SK-N-SH (cell line): ENCODE results near the gene TMA7.

Experiments
- EP300 ChIP-seq, 2 experiments: IDR thresholded peaks; 2 replicates each; pipeline versions ENCODE4 v1.4.0 to v1.6.1; 2012; ENCODE audit warnings: borderline replicate concordance in 1 of 2, low read depth in 1 of 2, low read length in 1 of 2
- FOXM1 ChIP-seq: IDR thresholded peaks from 2 replicates; pipeline ENCODE4 v1.4.0; 2012; ENCODE audit warnings: low read depth, mild to moderate bottlenecking
- NFIC ChIP-seq: IDR thresholded peaks from 2 replicates; pipeline ENCODE4 v1.4.0; 2012; ENCODE audit warnings: borderline replicate concordance
- YY1 ChIP-seq: IDR thresholded peaks from 2 replicates; pipeline ENCODE4 v1.4.0; 2012; ENCODE audit warnings: low read depth, mild to moderate bottlenecking
- TF ChIP-seq, protein P1 (sequence below): fragments of 200-600 bp; sonication (generic); IDR thresholded peaks from 2 replicates; pipeline ENCODE4 v1.6.1; 2017; ENCODE audit warnings: antibody characterized with exemption, mild to moderate bottlenecking, moderate library complexity

DNA sequence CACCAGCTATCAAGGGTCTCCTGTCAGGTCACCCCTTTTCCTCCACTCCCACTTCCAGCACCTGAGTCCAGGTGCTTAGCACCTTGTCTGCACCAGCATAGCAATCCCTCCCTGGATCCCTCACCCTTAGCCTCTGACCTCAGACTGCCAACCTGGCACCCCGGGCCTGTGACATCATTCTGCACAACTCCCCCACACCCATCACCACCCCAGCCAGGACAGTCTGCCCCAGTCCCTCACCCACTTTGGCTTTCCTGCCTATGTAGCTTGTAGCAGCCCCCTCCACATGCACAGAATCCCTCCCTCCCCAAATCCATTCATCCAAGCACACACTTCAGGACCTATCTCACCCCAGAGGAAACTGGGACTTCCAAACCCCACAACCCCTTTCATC, 9.4 kb upstream of the TMA7 start:
- TF ChIP-seq, protein P1, sequence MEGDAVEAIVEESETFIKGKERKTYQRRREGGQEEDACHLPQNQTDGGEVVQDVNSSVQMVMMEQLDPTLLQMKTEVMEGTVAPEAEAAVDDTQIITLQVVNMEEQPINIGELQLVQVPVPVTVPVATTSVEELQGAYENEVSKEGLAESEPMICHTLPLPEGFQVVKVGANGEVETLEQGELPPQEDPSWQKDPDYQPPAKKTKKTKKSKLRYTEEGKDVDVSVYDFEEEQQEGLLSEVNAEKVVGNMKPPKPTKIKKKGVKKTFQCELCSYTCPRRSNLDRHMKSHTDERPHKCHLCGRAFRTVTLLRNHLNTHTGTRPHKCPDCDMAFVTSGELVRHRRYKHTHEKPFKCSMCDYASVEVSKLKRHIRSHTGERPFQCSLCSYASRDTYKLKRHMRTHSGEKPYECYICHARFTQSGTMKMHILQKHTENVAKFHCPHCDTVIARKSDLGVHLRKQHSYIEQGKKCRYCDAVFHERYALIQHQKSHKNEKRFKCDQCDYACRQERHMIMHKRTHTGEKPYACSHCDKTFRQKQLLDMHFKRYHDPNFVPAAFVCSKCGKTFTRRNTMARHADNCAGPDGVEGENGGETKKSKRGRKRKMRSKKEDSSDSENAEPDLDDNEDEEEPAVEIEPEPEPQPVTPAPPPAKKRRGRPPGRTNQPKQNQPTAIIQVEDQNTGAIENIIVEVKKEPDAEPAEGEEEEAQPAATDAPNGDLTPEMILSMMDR, result no peak
- TF ChIP-seq NFIC (no peak), FOXM1 (no peak), EP300 (IDR thresholded peaks at IDR 0.05; ENCODE audit: borderline replicate concordance in 1 of 2, low read depth in 1 of 2, low read length in 1 of 2) (no peak), YY1 (no peak)
